ENCODE data around the gene ABHD12. TPM values are rescaled to one million over a fixed set of nuclear protein-coding genes. Genes with fewer than 3 reads are reported as not detected.

Gene ABHD12
- total and polyA plus RNA-seq, 10 of the 15 experiments (the other 5 are each of a cell fraction or from before 2014, with no cell fraction given), result 1.5 to 61.8 (median 26.7) TPM

DNA sequence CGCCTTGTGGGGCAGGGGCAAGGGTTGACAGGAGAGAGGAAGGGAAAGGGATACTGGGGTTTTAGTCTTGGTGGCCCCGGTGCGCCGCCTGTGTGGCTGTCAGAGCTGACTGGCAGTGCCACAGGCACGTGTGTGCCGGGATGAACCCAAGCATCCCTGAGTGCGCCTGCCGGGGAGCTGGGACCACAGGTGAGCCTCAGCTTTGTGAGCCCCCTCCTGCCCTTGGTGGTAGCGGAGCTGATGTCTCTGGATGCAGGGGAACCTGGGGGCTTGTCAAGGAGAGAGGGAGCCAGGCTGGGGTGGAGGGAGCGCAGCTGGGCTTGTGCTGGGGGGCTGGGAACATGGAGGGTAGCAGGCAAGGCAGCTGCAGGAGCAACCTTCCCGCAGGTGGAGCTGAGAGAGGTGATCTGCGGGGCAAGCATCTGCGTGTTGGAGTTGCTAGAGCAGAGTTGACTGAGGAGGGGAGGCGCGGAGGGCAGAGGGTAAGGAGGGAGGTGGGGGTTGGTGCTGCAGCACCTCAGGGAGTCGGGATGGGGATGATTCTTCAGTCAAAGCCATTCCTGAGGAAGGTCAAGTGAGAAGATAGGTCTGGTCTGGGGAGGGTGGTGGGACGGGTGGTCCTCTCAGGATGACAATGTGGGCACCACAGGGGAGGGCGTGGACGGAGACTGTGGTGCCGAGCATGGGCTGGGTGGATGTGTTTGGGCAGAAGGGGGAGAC is 114.7 kb downstream of the ABHD12 start:
- no TSS peak for BruUV-seq (replicated peaks)
- SMC1A ChIA-PET (ENCODE audit: uncharacterized antibody, unreplicated experiment), result no interaction called here
- no peak overlapping the region for H3K9ac ChIP-seq (ENCODE audit: control insufficient read depth, insufficient read depth, low read length)
- no peak for DNase-seq (ENCODE audit: low read depth, low spot score)
- no peak overlapping the region for H3K4me2 ChIP-seq (ENCODE audit: control insufficient read depth, insufficient read depth)
- no peak overlapping the region for H3K4me3 ChIP-seq
- H3K9me3 ChIP-seq (replicated peaks; ENCODE audit: control insufficient read depth, insufficient read depth, low read length), result no peaks in the 10 kb centered on the region
- H4K20me1 ChIP-seq (ENCODE audit: control insufficient read depth, insufficient read depth), result no peaks in the 10 kb centered on the region
- POLR2A ChIA-PET, result no interaction called here
- CTCF ChIA-PET, result no interaction called here
- intact Hi-C loops (cut with micrococcal nuclease; ENCODE audit: unreplicated experiment), result no loop called here
- no peak for ATAC-seq
- H3K27me3 ChIP-seq (replicated peaks in 1 of 2; ENCODE audit: control insufficient read depth in 2 of 2, insufficient read depth in 2 of 2, low read length in 1 of 2), result no peaks in the 10 kb centered on the region
- H3K79me2 ChIP-seq (ENCODE audit: control insufficient read depth, insufficient read depth, low read length), result no peaks in the 10 kb centered on the region
- in situ Hi-C loops (cut with MboI), result no loop called here
- no peak overlapping the region for H3K27ac ChIP-seq (ENCODE audit: control insufficient read depth, insufficient read depth)
- H3K4me1 ChIP-seq (ENCODE audit: control insufficient read depth, insufficient read depth, low read length), result peaks cover 8% of the 10 kb centered on the region
- FAIRE-seq, result no peak
- H2AFZ ChIP-seq (ENCODE audit: control insufficient read depth, low read depth, low read length), result no peak overlapping the region
- 95% methylated on average over 15 of the region's 20 CpGs for WGBS (ENCODE audit: insufficient coverage, insufficient replicate concordance, low lambda C conversion rate, missing lambda C conversion rate)
- H3K36me3 ChIP-seq (ENCODE audit: control insufficient read depth in 2 of 2, insufficient read depth in 2 of 2, low read length in 1 of 2), result peaks cover 15 to 40% of the 10 kb centered on the region in 2 experiments
- RAD21 ChIA-PET (ENCODE audit: unreplicated experiment), result no interaction called here
- TF ChIP-seq NFYB (IDR thresholded peaks at IDR 0.05; ENCODE audit: insufficient read depth, low read depth, low read length) (no peak), HDAC6 (IDR thresholded peaks at IDR 0.05; ENCODE audit: unreplicated experiment) (no peak), FOS (IDR thresholded peaks at IDR 0.05; ENCODE audit: borderline replicate concordance, extremely low read depth, insufficient read length) (no peak), SIX5 (IDR thresholded peaks at IDR 0.05; ENCODE audit: low read depth, low read length, severe bottlenecking) (no peak), EZH2 (IDR thresholded peaks at IDR 0.05; ENCODE audit: borderline replicate concordance, control insufficient read depth, low read depth, low read length) (no peak), EGR1 (IDR thresholded peaks at IDR 0.05; ENCODE audit: borderline replicate concordance in 1 of 2, low read depth in 2 of 2, low read length in 2 of 2) (no peak), NR2C1 (IDR thresholded peaks at IDR 0.05) (no peak), BHLHE40 (IDR thresholded peaks at IDR 0.05; ENCODE audit: borderline replicate concordance in 1 of 2, low read depth in 2 of 2, low read length in 1 of 2) (no peak), RAD51 (IDR thresholded peaks at IDR 0.05) (no peak), EP300 (IDR thresholded peaks at IDR 0.05; ENCODE audit: borderline replicate concordance in 1 of 2, control insufficient read depth in 1 of 2, low read depth in 2 of 2, low read length in 2 of 2) (no peak)
- TF ChIP-seq, protein P1, sequence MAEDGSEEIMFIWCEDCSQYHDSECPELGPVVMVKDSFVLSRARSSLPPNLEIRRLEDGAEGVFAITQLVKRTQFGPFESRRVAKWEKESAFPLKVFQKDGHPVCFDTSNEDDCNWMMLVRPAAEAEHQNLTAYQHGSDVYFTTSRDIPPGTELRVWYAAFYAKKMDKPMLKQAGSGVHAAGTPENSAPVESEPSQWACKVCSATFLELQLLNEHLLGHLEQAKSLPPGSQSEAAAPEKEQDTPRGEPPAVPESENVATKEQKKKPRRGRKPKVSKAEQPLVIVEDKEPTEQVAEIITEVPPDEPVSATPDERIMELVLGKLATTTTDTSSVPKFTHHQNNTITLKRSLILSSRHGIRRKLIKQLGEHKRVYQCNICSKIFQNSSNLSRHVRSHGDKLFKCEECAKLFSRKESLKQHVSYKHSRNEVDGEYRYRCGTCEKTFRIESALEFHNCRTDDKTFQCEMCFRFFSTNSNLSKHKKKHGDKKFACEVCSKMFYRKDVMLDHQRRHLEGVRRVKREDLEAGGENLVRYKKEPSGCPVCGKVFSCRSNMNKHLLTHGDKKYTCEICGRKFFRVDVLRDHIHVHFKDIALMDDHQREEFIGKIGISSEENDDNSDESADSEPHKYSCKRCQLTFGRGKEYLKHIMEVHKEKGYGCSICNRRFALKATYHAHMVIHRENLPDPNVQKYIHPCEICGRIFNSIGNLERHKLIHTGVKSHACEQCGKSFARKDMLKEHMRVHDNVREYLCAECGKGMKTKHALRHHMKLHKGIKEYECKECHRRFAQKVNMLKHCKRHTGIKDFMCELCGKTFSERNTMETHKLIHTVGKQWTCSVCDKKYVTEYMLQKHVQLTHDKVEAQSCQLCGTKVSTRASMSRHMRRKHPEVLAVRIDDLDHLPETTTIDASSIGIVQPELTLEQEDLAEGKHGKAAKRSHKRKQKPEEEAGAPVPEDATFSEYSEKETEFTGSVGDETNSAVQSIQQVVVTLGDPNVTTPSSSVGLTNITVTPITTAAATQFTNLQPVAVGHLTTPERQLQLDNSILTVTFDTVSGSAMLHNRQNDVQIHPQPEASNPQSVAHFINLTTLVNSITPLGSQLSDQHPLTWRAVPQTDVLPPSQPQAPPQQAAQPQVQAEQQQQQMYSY (CRISPR knock-in tag; IDR thresholded peaks at IDR 0.05), result no peak
- TF ChIP-seq, protein P2, sequence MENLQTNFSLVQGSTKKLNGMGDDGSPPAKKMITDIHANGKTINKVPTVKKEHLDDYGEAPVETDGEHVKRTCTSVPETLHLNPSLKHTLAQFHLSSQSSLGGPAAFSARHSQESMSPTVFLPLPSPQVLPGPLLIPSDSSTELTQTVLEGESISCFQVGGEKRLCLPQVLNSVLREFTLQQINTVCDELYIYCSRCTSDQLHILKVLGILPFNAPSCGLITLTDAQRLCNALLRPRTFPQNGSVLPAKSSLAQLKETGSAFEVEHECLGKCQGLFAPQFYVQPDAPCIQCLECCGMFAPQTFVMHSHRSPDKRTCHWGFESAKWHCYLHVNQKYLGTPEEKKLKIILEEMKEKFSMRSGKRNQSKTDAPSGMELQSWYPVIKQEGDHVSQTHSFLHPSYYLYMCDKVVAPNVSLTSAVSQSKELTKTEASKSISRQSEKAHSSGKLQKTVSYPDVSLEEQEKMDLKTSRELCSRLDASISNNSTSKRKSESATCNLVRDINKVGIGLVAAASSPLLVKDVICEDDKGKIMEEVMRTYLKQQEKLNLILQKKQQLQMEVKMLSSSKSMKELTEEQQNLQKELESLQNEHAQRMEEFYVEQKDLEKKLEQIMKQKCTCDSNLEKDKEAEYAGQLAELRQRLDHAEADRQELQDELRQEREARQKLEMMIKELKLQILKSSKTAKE (IDR thresholded peaks at IDR 0.05; ENCODE audit: low read depth, poor library complexity, severe bottlenecking), result no peak
- TF ChIP-seq, protein P3, sequence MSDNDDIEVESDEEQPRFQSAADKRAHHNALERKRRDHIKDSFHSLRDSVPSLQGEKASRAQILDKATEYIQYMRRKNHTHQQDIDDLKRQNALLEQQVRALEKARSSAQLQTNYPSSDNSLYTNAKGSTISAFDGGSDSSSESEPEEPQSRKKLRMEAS (IDR thresholded peaks at IDR 0.05; ENCODE audit: low read depth, low read length), result no peak
